Measurements from ENCODE around the gene SORCS2. TPM values are rescaled to one million over a fixed set of nuclear protein-coding genes. Genes with fewer than 3 reads are reported as not detected.
A peak's percentile ranks its signal among the peaks of the same experiment; 100 is the strongest.

SORCS2 gene
- total and polyA plus RNA-seq, 9 donors, result 7.4 to 24.9 (median 13.0) TPM

GRCh38 chr4:7294176-7294756, 101.9 kb downstream of the SORCS2 start:
- 79% methylated on average over 6 of the region's 7 CpGs for WGBS (ENCODE audit: insufficient coverage)
- no peak overlapping the region for H3K4me3 ChIP-seq (ENCODE audit: low read length)
- no peak overlapping the region for H3K27ac ChIP-seq (ENCODE audit: low read length)
- H3K9me3 ChIP-seq (replicated peaks; ENCODE audit: control insufficient read depth, low read depth, low read length), result no peaks in the 10 kb centered on the region
- DNase-seq, result no peak
- H3K36me3 ChIP-seq (ENCODE audit: control insufficient read depth, insufficient read depth, low read length), result no peaks in the 10 kb centered on the region
- peaks cover 10% of the 10 kb centered on the region for H3K27me3 ChIP-seq (ENCODE audit: control insufficient read depth, insufficient read depth, low read length)
- H3K4me1 ChIP-seq (ENCODE audit: control insufficient read depth, insufficient read depth, low read length), result peaks cover 36% of the 10 kb centered on the region

DNA sequence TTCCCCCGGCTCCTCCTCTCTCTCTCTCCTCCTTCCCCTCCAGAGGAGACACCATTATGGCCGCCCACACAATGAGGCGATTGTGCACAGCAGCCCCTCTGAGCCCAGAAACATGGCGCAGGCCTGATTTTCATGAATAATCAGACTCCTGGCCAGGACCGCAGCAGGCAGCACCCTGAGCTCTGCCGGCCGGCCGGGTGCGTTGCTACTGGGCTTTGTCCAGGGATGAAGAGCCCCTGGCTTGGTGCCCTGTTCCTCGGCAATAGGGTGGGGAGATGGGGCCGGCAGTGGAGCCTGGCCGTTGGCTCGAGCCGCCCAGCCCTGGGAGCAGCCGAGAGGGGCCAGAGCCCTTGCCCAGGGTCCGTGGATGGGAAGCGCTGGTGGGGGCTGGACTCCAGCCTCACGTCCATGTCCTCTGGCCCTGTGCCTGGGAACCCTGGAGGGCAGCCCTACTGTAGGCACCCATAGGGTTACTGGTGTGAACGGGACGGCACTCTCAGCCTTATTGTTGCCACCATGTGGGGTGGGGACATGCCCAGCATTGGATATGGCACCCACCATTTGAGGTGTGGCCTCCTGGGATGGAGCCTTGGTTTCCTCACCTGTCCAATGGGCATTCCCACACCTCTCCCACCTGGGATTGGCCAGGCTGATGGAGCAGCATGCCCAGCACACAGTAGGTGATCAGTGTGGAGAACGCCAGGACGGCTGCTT, 103.0 kb downstream of the SORCS2 start:
- Histone ChIP-seq H3K4me1 (ENCODE audit: control insufficient read depth, insufficient read depth, low read length) (peaks cover 44% of the 10 kb centered on the region), H3K9me3 (replicated peaks; ENCODE audit: control insufficient read depth, low read depth, low read length) (no peaks in the 10 kb centered on the region), H3K4me3 (ENCODE audit: low read length) (no peak overlapping the region), H3K27me3 (ENCODE audit: control insufficient read depth, insufficient read depth, low read length) (peaks cover 11% of the 10 kb centered on the region), H3K27ac (ENCODE audit: low read length) (no peak overlapping the region), H3K36me3 (ENCODE audit: control insufficient read depth, insufficient read depth, low read length) (no peaks in the 10 kb centered on the region)
- WGBS (ENCODE audit: insufficient coverage), result 32% methylated on average over 18 of the region's 22 CpGs
- DNase-seq, result peak; percentile 61

DNA sequence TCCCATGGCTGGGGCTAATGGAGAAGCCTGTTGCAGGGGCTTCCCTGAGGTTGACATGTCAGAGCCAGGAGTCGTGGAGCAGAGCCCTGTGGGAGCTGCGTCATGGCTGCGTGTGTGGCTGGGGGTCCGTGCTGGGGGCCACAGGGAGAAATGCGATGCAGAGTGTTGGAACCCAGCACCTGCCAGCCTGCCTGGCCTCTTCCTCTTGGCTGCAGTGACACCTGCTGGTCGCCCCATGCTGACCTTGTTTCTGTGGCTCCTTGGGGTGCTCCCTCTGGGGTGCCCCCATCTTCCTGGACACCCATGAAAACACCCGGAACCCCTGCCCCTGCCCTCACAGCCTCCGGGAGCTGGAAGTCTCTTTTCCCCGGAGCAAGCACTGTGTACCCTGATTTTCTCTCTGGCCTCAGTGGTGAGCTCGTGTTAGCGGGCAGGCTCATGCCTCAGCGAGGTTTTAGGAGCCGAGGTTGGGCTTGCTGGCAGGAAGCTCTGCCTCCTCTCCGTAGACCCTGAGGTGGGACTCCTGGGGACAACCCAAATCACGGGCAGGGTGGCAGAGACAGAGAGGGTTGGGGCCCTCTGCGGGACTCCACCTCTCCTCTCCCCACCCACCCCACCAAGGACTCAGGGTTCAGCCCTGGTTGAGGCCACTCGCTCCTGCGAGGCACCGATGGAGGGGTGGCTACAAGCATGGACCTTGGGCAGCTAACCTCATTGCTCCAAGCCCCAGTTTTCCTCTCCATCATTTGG, 103.7 kb downstream of the SORCS2 start:
- DNase-seq, result no peak
- Histone ChIP-seq H3K27ac (ENCODE audit: low read length) (no peak overlapping the region), H3K9me3 (replicated peaks; ENCODE audit: control insufficient read depth, low read depth, low read length) (no peaks in the 10 kb centered on the region), H3K36me3 (ENCODE audit: control insufficient read depth, insufficient read depth, low read length) (no peaks in the 10 kb centered on the region), H3K27me3 (ENCODE audit: control insufficient read depth, insufficient read depth, low read length) (peaks cover 11% of the 10 kb centered on the region), H3K4me1 (ENCODE audit: control insufficient read depth, insufficient read depth, low read length) (peaks cover 41% of the 10 kb centered on the region), H3K4me3 (ENCODE audit: low read length) (no peak overlapping the region)
- 58% methylated on average over 16 of the region's 19 CpGs for WGBS (ENCODE audit: insufficient coverage)

DNA sequence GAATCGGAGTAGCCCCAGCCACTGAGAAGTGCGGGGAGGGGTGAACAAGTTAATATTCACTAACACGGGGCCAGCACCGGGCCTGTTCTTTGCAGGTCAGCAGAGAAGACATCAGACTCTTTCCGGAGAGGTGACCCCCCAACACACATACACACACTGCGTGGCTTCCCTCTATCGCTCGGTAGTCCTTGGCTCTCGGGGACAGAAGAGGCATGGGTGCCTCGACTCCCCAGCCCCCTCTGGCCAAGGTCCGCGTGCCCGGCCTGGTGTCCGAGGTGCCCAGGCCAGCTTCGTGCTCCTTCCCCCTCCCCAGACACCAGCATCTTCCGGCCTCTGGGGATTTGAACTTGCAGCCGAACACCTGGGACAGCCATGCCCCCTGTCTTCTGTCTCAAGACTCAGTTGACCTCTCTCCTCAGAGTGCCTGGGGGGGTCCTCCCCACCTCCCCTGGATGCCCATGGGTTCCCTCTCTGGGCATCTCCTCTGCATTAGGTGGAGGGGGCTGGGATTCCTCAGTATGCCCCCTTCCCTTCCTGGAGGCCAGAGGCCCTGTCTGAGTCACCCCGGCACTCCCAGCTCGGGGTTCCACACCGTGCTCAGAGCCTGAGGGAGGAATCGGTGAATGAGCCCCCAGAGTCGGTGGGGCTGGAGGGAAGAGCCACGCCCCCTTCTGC, 104.5 kb downstream of the SORCS2 start:
- Histone ChIP-seq H3K27ac (ENCODE audit: low read length) (no peak overlapping the region), H3K9me3 (replicated peaks; ENCODE audit: control insufficient read depth, low read depth, low read length) (no peaks in the 10 kb centered on the region), H3K27me3 (ENCODE audit: control insufficient read depth, insufficient read depth, low read length) (peaks cover 15% of the 10 kb centered on the region), H3K4me3 (ENCODE audit: low read length) (no peak overlapping the region), H3K4me1 (ENCODE audit: control insufficient read depth, insufficient read depth, low read length) (peaks cover 34% of the 10 kb centered on the region), H3K36me3 (ENCODE audit: control insufficient read depth, insufficient read depth, low read length) (no peaks in the 10 kb centered on the region)
- WGBS (ENCODE audit: insufficient coverage), result 85% methylated on average over 13 of the region's 23 CpGs
- no peak for DNase-seq

DNA sequence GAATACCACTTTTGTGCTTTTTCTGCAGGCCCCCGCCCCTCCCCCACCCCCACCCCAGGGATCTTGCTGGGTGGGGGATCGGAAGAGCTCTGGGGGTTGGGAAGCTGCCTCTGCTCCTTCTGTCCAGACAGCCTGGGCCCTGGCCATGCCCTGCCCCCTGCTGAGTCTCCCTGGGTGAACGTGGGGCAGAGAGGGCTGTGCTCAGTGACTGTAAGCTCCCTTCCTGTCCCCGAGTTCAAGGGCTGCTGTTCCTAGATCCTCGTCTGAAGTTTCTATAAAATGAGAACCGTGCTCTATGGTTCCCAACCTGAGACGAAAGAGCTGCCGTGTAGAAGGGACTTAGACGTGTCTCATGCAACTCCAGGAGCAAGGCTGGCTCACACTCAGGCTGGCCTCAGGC, 105.0 kb downstream of the SORCS2 start:
- H3K4me1 ChIP-seq (ENCODE audit: control insufficient read depth, insufficient read depth, low read length), result peaks cover 34% of the 10 kb centered on the region
- peaks cover 15% of the 10 kb centered on the region for H3K27me3 ChIP-seq (ENCODE audit: control insufficient read depth, insufficient read depth, low read length)
- no peaks in the 10 kb centered on the region for H3K9me3 ChIP-seq (replicated peaks; ENCODE audit: control insufficient read depth, low read depth, low read length)
- no peak overlapping the region for H3K4me3 ChIP-seq (ENCODE audit: low read length)
- WGBS (ENCODE audit: insufficient coverage), result 53% methylated on average over 7 of the region's 9 CpGs
- no peak overlapping the region for H3K27ac ChIP-seq (ENCODE audit: low read length)
- DNase-seq, result no peak
- no peaks in the 10 kb centered on the region for H3K36me3 ChIP-seq (ENCODE audit: control insufficient read depth, insufficient read depth, low read length)

GRCh38 chr4:7297881-7298280, 105.5 kb downstream of the SORCS2 start:
- no peak for DNase-seq
- no peaks in the 10 kb centered on the region for H3K36me3 ChIP-seq (ENCODE audit: control insufficient read depth, insufficient read depth, low read length)
- H3K9me3 ChIP-seq (replicated peaks; ENCODE audit: control insufficient read depth, low read depth, low read length), result no peaks in the 10 kb centered on the region
- 75% methylated on average over 8 of the region's 8 CpGs for WGBS (ENCODE audit: insufficient coverage)
- H3K4me3 ChIP-seq (ENCODE audit: low read length), result no peak overlapping the region
- no peak overlapping the region for H3K27ac ChIP-seq (ENCODE audit: low read length)
- H3K27me3 ChIP-seq (ENCODE audit: control insufficient read depth, insufficient read depth, low read length), result peaks cover 14% of the 10 kb centered on the region
- peaks cover 34% of the 10 kb centered on the region for H3K4me1 ChIP-seq (ENCODE audit: control insufficient read depth, insufficient read depth, low read length)

- 67% methylated on average over 12 of the region's 13 CpGs for WGBS (ENCODE audit: insufficient coverage)
Observed at GRCh38 chr4:7298619-7299009, 106.3 kb downstream of the SORCS2 start.

DNA sequence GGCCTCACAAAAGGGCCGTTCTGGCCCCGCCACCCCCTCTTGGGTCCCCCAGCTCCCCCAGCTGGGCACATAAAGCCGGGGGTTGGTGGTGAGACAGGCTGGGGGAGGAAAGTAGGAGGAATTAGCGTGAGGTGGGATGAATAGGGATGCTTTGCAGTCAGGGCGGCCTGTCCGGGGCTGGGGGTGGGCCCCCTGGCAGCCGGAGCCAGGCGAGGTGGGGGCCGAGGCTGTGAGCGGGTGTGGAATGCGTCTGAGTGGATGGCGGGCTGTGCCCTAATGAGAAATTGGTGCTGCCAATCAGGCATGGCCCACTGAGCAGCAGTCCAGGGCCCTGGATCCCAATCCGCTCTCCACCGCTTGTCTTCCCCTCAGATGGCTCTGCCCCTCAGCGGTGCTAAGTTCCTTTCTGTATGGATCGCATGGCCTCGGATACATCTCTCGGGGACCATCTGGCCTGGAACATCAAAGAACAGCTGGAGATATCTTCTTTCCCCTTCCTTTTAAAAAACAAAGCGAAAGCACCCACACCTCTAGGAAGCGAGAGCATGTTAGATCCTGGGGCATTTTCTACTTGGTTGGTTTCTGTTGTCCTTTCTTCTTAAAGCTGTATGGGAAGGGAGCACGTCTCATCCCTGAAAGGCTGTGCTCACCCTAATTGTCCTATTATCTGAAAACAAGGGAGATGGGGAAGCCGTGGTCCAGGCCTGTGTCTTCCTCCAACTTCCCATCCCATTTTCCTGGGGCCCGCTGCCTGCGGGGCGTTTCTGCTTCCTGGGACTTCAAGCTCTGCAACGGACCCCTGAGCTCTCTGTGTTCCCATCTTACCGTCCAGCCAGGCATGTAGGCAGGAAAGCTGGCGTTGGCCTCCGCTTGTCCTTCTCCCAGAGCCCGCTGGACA, 106.9 kb downstream of the SORCS2 start:
- H3K9me3 ChIP-seq (replicated peaks; ENCODE audit: control insufficient read depth, low read depth, low read length), result no peaks in the 10 kb centered on the region
- no peak for DNase-seq
- H3K27ac ChIP-seq (ENCODE audit: low read length), result no peak overlapping the region
- H3K4me3 ChIP-seq (ENCODE audit: low read length), result no peak overlapping the region
- H3K4me1 ChIP-seq (ENCODE audit: control insufficient read depth, insufficient read depth, low read length), result peaks cover 34% of the 10 kb centered on the region
- no peaks in the 10 kb centered on the region for H3K36me3 ChIP-seq (ENCODE audit: control insufficient read depth, insufficient read depth, low read length)
- H3K27me3 ChIP-seq (ENCODE audit: control insufficient read depth, insufficient read depth, low read length), result peaks cover 18% of the 10 kb centered on the region
- WGBS (ENCODE audit: insufficient coverage), result 58% methylated on average over 27 of the region's 30 CpGs

More at GRCh38 chr4:7298619-7299009, 106.3 kb downstream of the SORCS2 start:
- Histone ChIP-seq H3K27ac (ENCODE audit: low read length) (no peak overlapping the region), H3K4me3 (ENCODE audit: low read length) (no peak overlapping the region), H3K4me1 (ENCODE audit: control insufficient read depth, insufficient read depth, low read length) (peaks cover 34% of the 10 kb centered on the region), H3K9me3 (replicated peaks; ENCODE audit: control insufficient read depth, low read depth, low read length) (no peaks in the 10 kb centered on the region), H3K36me3 (ENCODE audit: control insufficient read depth, insufficient read depth, low read length) (no peaks in the 10 kb centered on the region), H3K27me3 (ENCODE audit: control insufficient read depth, insufficient read depth, low read length) (peaks cover 17% of the 10 kb centered on the region)
- no peak for DNase-seq

DNA sequence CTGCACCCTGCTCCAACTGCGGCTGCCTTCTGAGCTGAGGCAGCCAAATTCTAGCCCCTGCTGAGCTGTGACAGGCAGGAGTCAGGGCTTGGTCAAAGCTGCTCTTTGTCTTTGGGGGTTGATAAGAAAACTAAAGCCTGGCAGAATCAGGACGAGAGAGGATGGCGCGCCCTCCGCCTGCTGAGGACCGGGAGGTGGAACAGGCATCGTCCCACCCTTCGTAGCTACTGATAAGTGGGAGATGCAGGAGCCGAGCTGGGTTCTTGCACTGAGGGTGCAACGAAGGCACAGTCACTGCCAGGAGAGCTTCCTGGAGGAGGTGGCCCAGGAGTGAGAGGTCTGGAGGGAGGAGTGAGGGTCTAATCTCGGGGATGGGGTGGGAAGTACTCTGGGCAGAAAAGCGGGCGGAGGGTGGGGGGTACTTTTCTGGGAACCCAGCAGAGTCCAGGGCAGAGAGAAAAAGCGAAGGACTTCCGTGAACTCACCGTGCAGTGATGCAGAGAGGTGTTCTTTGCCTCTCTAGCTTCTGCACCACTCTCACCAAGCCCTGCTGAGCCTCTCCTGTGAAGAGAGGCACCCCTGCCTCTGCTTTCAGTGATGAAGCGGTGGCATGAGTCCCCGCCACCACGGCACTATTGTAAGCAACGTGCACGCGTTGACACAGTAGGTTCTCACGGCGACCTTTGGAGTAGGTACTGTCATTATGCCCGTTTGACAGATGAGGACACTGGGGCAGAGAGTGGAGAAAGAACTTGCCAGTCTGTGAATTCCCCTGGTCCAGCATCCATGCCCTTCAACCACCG, 107.8 kb downstream of the SORCS2 start:
- Histone ChIP-seq H3K4me3 (ENCODE audit: low read length) (no peak overlapping the region), H3K27me3 (ENCODE audit: control insufficient read depth, insufficient read depth, low read length) (peaks cover 21% of the 10 kb centered on the region), H3K27ac (ENCODE audit: low read length) (no peak overlapping the region), H3K4me1 (ENCODE audit: control insufficient read depth, insufficient read depth, low read length) (peaks cover 33% of the 10 kb centered on the region), H3K36me3 (ENCODE audit: control insufficient read depth, insufficient read depth, low read length) (no peaks in the 10 kb centered on the region), H3K9me3 (replicated peaks; ENCODE audit: control insufficient read depth, low read depth, low read length) (no peaks in the 10 kb centered on the region)
- DNase-seq, result no peak
- 88% methylated on average over 25 of the region's 26 CpGs for WGBS (ENCODE audit: insufficient coverage)
